Liver (tissue), 3 donors: ENCODE measurements around the gene SNUPN.

Experiments
- ATF3 ChIP-seq: IDR thresholded peaks from 2 replicates; pipeline ENCODE4 v1.6.1; 2016; ENCODE audit warnings: antibody characterized with exemption
- CTCF ChIP-seq: fragments of 150-350 bp; IDR thresholded peaks from 2 replicates; pipeline ENCODE4 v1.5.1; 2017; ENCODE audit warnings: improper control_type of control experiment, low read depth, low read length; ENCODE audit not compliant: missing input control
- GABPA ChIP-seq, 2 donors: IDR thresholded peaks in 1 of 2; conservative IDR thresholded peaks in 1 of 2; 2 replicates each; pipeline ENCODE4 v1.6.1; 2016; ENCODE audit warnings: antibody characterized with exemption in 2 of 2, mild to moderate bottlenecking in 1 of 2, moderate library complexity in 1 of 2
- HNF4A ChIP-seq, 2 donors: conservative IDR thresholded peaks; 2 replicates each; pipeline ENCODE4 v1.6.1; 2016; ENCODE audit warnings: antibody characterized with exemption in 2 of 2, mild to moderate bottlenecking in 2 of 2
- HNF4G ChIP-seq: IDR thresholded peaks from 2 replicates; pipeline ENCODE4 v1.6.1; 2016; ENCODE audit warnings: antibody characterized with exemption
- REST ChIP-seq: IDR thresholded peaks from 2 replicates; pipeline ENCODE4 v1.6.1; 2016; ENCODE audit warnings: antibody characterized with exemption, mild to moderate bottlenecking
- RXRA ChIP-seq, 2 donors: IDR thresholded peaks; 2 replicates each; pipeline ENCODE4 v1.6.1; 2017 to 2018; ENCODE audit warnings: antibody characterized with exemption in 2 of 2, mild to moderate bottlenecking in 1 of 2
- SP1 ChIP-seq: IDR thresholded peaks from 2 replicates; pipeline ENCODE4 v1.6.1; 2018; ENCODE audit warnings: antibody characterized with exemption, mild to moderate bottlenecking
- TAF1 ChIP-seq: conservative IDR thresholded peaks from 2 replicates; pipeline ENCODE4 v1.6.1; 2016; ENCODE audit warnings: antibody characterized with exemption, mild to moderate bottlenecking
- YY1 ChIP-seq: IDR thresholded peaks from 2 replicates; pipeline ENCODE4 v1.6.1; 2016; ENCODE audit warnings: antibody characterized with exemption, mild to moderate bottlenecking
- ZBTB33 ChIP-seq: IDR thresholded peaks from 2 replicates; pipeline ENCODE4 v1.6.1; 2016; ENCODE audit warnings: antibody characterized with exemption
- donor health status: healthy.
- donor health status: healthy.

GRCh38 chr15:75594276-75594675 is 31.2 kb downstream of the SNUPN start:
- TF ChIP-seq CTCF: no peak
- no peak for TF ChIP-seq TAF1
- TF ChIP-seq GABPA (IDR thresholded peaks at IDR 0.05 in 1 of 2, conservative IDR thresholded peaks at IDR 0.05 in 1 of 2): no peak
- no peak for TF ChIP-seq HNF4A (conservative IDR thresholded peaks at IDR 0.05)
- TF ChIP-seq REST: no peak
- no peak for TF ChIP-seq ATF3
- TF ChIP-seq ZBTB33: no peak
- no peak for TF ChIP-seq HNF4G
- no peak for TF ChIP-seq SP1
- TF ChIP-seq RXRA (IDR thresholded peaks at IDR 0.05): no peak
- no peak for TF ChIP-seq YY1
